ENCODE results near the gene LRP2. TPM values are rescaled to one million over a fixed set of nuclear protein-coding genes. Genes with fewer than 3 reads are reported as not detected.

The LRP2 gene
- total RNA-seq, 4 donors from 2014 or later, result not detected

DNA sequence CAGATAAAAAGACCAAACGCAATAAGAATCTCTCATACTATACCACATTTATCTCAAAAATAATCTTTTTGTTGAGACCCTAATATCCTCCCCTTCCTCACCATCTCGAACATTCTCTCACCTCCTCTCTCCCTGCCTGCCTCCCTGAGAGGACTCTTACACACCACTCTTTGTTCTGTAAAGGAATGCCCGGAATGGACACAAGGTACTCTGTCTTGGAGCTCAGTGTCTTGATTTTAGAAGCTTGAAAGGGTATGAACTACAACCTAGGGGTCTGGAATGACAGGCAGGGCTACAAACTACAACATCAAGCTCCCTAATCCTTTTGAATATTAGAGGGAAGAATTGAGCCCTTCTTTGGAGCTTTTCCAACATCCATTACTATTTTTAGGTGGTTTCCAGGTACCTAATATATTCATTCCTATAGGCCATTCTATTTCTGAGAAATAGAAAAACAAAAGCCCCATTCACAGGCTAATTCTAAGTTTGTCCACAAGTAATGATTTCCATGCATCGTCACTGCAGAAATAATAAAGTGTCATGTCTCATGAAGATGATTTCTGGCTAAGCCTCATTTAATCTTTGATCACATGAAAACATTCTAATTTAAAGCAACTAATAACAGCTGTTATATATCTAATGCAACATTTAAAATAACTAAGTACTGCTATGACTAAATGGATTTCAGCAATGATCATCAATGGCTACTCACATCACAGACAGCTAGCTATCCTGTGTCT lies 60.6 kb downstream of the LRP2 start:
- H3K4me1 ChIP-seq, result no peaks in the 10 kb centered on the region
- no peak overlapping the region for H3K4me3 ChIP-seq
- no peaks in the 10 kb centered on the region for H3K27me3 ChIP-seq
- no peaks in the 10 kb centered on the region for H3K36me3 ChIP-seq
- no peak for DNase-seq
- TF ChIP-seq CTCF (IDR thresholded peaks at IDR 0.05) (no peak), POLR2A (IDR thresholded peaks at IDR 0.05) (no peak)
- no peaks in the 10 kb centered on the region for H3K9me3 ChIP-seq
- H3K27ac ChIP-seq, result no peak overlapping the region

DNA sequence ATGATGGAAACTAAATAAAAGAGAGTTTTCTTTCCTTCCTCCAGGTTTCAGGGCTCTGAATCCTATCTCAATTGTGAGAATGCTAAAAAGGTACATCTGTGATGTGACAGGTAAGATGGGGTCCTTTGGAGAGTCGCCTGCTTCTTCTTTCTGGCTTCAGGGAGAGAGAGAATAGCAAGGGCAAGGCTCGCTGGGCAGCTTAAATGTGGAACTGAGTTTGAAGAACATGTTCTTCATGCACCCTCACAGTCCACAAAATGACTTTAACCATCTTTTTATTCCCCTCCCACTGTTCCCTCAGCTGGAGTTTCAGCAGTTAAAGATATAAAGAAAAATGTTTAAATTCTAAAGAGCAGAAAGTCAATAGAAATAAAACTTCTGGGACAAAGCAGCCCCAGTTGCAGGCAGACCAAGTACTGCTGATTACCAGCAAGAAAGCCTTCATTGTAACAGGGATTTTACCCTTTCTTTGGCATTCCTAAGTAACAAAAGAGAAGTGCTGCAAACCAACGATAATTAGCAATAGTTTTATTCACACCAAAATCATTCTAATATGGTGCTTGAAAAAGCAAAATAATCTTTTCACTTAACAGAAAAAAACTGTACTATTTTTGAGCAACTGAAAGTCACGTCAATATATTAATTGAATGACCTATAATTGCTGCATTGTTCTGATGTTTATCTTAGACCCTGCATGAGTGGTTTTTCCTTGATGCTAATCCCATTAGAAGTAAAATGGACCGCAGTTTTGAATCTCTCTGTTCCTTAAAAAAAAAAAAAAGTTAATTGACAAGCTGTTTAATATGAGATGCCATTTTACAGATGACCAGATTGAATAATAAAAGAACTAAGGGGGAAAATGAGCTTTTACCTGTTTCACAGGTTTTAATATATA lies 61.5 kb downstream of the LRP2 start:
- Histone ChIP-seq H3K36me3 (no peaks in the 10 kb centered on the region), H3K4me1 (no peaks in the 10 kb centered on the region), H3K27ac (no peak overlapping the region), H3K27me3 (no peaks in the 10 kb centered on the region), H3K9me3 (no peaks in the 10 kb centered on the region), H3K4me3 (no peak overlapping the region)
- DNase-seq, result no peak
- TF ChIP-seq CTCF (IDR thresholded peaks at IDR 0.05) (no peak), POLR2A (IDR thresholded peaks at IDR 0.05) (no peak)

DNA sequence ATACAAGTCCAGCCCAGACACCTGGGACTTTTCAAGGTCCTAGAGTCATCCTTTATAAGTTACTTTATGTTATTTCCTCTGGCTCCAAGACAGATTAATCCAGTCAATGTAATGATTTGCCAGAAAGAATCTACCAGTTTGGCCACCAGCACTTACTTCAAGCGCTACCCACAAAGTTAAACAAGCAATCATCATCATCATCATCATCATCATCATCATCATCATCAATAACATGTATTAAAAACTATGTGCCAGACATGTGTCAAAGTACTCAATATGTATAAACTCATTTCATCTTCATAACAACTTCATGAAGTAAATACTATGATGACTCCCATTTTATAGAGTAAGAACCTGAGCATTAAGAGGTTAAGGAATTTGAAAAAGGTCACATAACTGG lies 64.3 kb downstream of the LRP2 start:
- Histone ChIP-seq H3K9me3 (no peaks in the 10 kb centered on the region), H3K27me3 (no peaks in the 10 kb centered on the region), H3K4me1 (no peaks in the 10 kb centered on the region), H3K4me3 (no peak overlapping the region), H3K27ac (no peak overlapping the region), H3K36me3 (no peaks in the 10 kb centered on the region)
- no peak for TF ChIP-seq POLR2A (IDR thresholded peaks at IDR 0.05)
- no peak for TF ChIP-seq CTCF (IDR thresholded peaks at IDR 0.05)
- DNase-seq, result no peak

- Histone ChIP-seq H3K9me3 (no peaks in the 10 kb centered on the region), H3K27ac (no peak overlapping the region)
- DNase-seq, result no peak
These were observed 68.2 kb downstream of the LRP2 start for GRCh38 chr2:169294001-169294675.

More at GRCh38 chr2:169294001-169294675, 68.2 kb downstream of the LRP2 start:
- no peaks in the 10 kb centered on the region for H3K36me3 ChIP-seq
- TF ChIP-seq CTCF (IDR thresholded peaks at IDR 0.05) (no peak), POLR2A (IDR thresholded peaks at IDR 0.05) (no peak)
- H3K4me1 ChIP-seq, result no peaks in the 10 kb centered on the region
- H3K4me3 ChIP-seq, result no peak overlapping the region
- no peaks in the 10 kb centered on the region for H3K27me3 ChIP-seq
